ENCODE results near the gene IP6K2.

IP6K2 gene

DNA sequence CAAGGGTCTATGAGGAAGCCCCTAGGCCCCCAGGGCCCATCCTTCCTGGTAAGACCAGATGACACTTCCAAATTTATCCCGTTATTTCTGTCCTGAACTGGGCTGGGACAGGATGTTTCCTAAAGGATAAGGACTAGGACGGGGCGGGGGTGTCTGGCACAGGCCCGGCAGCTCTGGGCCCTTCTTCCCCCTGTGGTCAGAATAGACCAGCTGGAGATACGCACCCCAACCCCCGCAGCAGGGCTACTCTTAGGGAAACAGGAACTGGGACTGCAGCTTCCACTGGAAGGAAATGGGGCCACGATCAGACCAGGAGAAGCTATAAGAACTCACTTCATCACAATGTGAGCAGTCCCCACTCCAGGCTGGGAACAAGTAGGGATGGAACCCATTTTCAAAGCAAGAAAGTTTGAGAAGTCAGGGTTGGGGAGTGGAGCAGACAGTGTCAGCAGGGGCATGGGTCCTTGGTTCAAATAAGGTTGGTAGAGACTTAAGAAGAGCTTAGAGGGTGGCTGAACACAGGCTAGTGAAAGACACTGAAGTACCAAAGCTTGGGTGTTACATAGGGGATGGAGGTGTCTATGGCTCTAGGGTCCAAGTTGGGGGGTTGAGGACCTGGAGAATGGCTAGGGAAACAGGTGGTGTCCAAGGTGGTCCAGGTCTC lies 32.4 kb downstream of the IP6K2 start:
- Histone ChIP-seq H3K4me1 (ENCODE audit: insufficient read depth, low read length, severe bottlenecking) (peaks cover 24% of the 10 kb centered on the region), H3K4me2 (ENCODE audit: low read length) (peak overlapping the region; percentile 99), H2AFZ (ENCODE audit: low read length) (no peak overlapping the region), H3K9ac (ENCODE audit: low read length) (peak overlapping the region; percentile 76), H3K27me3 (ENCODE audit: insufficient read depth, low read length) (no peaks in the 10 kb centered on the region), H3K4me3 (ENCODE audit: low read depth, low read length, poor library complexity, severe bottlenecking) (peak overlapping the region; percentile 72), H3K27ac (ENCODE audit: low read depth, low read length, poor library complexity, severe bottlenecking) (peak overlapping the region; percentile 27), H3K9me2 (ENCODE audit: low read depth, low read length) (no peaks in the 10 kb centered on the region), H4K20me1 (ENCODE audit: insufficient read depth, low read length) (no peaks in the 10 kb centered on the region), H3K36me3 (ENCODE audit: insufficient read depth, low read length) (peaks cover 56% of the 10 kb centered on the region), H3K9me3 (ENCODE audit: low read length) (no peaks in the 10 kb centered on the region), H3K79me2 (ENCODE audit: insufficient read depth, low read length) (peaks cover 7% of the 10 kb centered on the region), H3F3A (ENCODE audit: insufficient read depth, low read length) (peaks cover 10% of the 10 kb centered on the region; the same call in 1 of the 2 replicates)
- TF ChIP-seq EZH2 (IDR thresholded peaks at IDR 0.05; ENCODE audit: borderline replicate concordance, low read length) = no peak
- TF ChIP-seq, protein P1, sequence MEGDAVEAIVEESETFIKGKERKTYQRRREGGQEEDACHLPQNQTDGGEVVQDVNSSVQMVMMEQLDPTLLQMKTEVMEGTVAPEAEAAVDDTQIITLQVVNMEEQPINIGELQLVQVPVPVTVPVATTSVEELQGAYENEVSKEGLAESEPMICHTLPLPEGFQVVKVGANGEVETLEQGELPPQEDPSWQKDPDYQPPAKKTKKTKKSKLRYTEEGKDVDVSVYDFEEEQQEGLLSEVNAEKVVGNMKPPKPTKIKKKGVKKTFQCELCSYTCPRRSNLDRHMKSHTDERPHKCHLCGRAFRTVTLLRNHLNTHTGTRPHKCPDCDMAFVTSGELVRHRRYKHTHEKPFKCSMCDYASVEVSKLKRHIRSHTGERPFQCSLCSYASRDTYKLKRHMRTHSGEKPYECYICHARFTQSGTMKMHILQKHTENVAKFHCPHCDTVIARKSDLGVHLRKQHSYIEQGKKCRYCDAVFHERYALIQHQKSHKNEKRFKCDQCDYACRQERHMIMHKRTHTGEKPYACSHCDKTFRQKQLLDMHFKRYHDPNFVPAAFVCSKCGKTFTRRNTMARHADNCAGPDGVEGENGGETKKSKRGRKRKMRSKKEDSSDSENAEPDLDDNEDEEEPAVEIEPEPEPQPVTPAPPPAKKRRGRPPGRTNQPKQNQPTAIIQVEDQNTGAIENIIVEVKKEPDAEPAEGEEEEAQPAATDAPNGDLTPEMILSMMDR (IDR thresholded peaks at IDR 0.05; ENCODE audit: low read length) = no peak

DNA sequence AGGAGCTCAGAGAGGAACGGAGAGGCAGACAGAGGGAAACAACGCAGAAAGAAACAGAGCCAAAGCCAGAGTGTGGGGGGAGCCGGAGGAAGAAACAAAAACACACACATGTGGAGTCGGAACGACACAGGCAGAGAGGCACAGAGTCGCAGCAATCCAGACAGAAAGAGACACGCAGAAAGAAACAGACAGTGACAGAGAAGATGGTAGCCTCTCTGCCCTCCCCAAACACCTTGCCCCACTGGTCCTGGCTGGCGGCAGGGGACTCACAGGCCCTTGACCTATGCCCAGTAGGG lies 33.0 kb downstream of the IP6K2 start:
- peaks cover 10% of the 10 kb centered on the region; the same call in 1 of the 2 replicates for H3F3A ChIP-seq (ENCODE audit: insufficient read depth, low read length)
- TF ChIP-seq, protein P1 (IDR thresholded peaks at IDR 0.05; ENCODE audit: low read length) = no peak
- TF ChIP-seq EZH2 (IDR thresholded peaks at IDR 0.05; ENCODE audit: borderline replicate concordance, low read length) = no peak
- peaks cover 56% of the 10 kb centered on the region for H3K36me3 ChIP-seq (ENCODE audit: insufficient read depth, low read length)
- no peak overlapping the region for H3K27ac ChIP-seq (ENCODE audit: low read depth, low read length, poor library complexity, severe bottlenecking)
- H3K27me3 ChIP-seq (ENCODE audit: insufficient read depth, low read length) = no peaks in the 10 kb centered on the region
- H3K79me2 ChIP-seq (ENCODE audit: insufficient read depth, low read length) = peaks cover 7% of the 10 kb centered on the region
- no peaks in the 10 kb centered on the region for H3K9me3 ChIP-seq (ENCODE audit: low read length)
- peak overlapping the region; percentile 76; the same call in 1 of the 2 replicates for H3K9ac ChIP-seq (ENCODE audit: low read length)
- H3K4me1 ChIP-seq (ENCODE audit: insufficient read depth, low read length, severe bottlenecking) = peaks cover 24% of the 10 kb centered on the region
- H3K4me3 ChIP-seq (ENCODE audit: low read depth, low read length, poor library complexity, severe bottlenecking) = peak overlapping the region; percentile 72
- peak overlapping the region; percentile 99 for H3K4me2 ChIP-seq (ENCODE audit: low read length)
- H4K20me1 ChIP-seq (ENCODE audit: insufficient read depth, low read length) = no peaks in the 10 kb centered on the region
- H2AFZ ChIP-seq (ENCODE audit: low read length) = no peak overlapping the region
- H3K9me2 ChIP-seq (ENCODE audit: low read depth, low read length) = no peaks in the 10 kb centered on the region

DNA sequence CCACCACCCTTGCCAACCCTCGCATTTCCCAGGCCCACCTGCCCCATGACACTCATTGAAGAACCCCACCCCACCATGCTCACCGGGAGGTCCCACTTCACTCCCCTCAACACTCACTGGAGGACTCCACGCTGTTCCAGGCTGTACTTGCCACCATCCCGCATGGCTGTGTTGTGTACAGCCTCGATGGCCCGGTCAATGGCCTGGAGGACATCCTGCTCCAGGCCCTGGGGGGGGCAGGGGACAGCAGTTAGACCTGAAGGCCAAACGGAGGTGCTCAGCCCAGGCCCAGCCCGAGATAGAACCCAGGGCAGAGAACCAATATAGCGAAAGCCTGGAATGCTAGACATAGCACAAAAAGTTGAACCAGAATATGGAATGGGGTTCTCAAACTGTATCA lies 34.2 kb downstream of the IP6K2 start:
- Histone ChIP-seq H3K4me1 (ENCODE audit: insufficient read depth, low read length, severe bottlenecking) (peaks cover 24% of the 10 kb centered on the region), H3K9me3 (ENCODE audit: low read length) (no peaks in the 10 kb centered on the region), H3K79me2 (ENCODE audit: insufficient read depth, low read length) (peaks cover 7% of the 10 kb centered on the region), H3K4me2 (ENCODE audit: low read length) (no peak overlapping the region), H2AFZ (ENCODE audit: low read length) (no peak overlapping the region), H3K27ac (ENCODE audit: low read depth, low read length, poor library complexity, severe bottlenecking) (no peak overlapping the region), H3K4me3 (ENCODE audit: low read depth, low read length, poor library complexity, severe bottlenecking) (no peak overlapping the region), H3K9ac (ENCODE audit: low read length) (no peak overlapping the region), H3K27me3 (ENCODE audit: insufficient read depth, low read length) (no peaks in the 10 kb centered on the region), H3F3A (ENCODE audit: insufficient read depth, low read length) (peaks cover 10% of the 10 kb centered on the region; the same call in 1 of the 2 replicates), H4K20me1 (ENCODE audit: insufficient read depth, low read length) (no peaks in the 10 kb centered on the region), H3K36me3 (ENCODE audit: insufficient read depth, low read length) (peaks cover 54% of the 10 kb centered on the region), H3K9me2 (ENCODE audit: low read depth, low read length) (no peaks in the 10 kb centered on the region)
- TF ChIP-seq, protein P1 (IDR thresholded peaks at IDR 0.05; ENCODE audit: low read length) = no peak
- TF ChIP-seq EZH2 (IDR thresholded peaks at IDR 0.05; ENCODE audit: borderline replicate concordance, low read length) = no peak
